PFSK-1 (cell line): Measurements from ENCODE around the gene IZUMO2. TPM values are rescaled to one million over a fixed set of nuclear protein-coding genes. Genes with fewer than 3 reads are reported as not detected.

Experiments
- FOXP2 ChIP-seq: optimal IDR thresholded peaks from 2 replicates; pipeline ENCODE3; 2011; ENCODE audit warnings: borderline replicate concordance, control low read depth, inconsistent platforms; ENCODE audit not compliant: insufficient read depth; ENCODE audit errors: extremely low read length, extremely low read depth
- POLR2AphosphoS5 ChIP-seq: IDR thresholded peaks from 2 replicates; pipeline ENCODE4 v1.6.1; 2012; ENCODE audit warnings: low read depth, mild to moderate bottlenecking, control low read depth, low read length, moderate library complexity
- SIN3A ChIP-seq: IDR thresholded peaks from 2 replicates; pipeline ENCODE4 v1.6.1; 2012; ENCODE audit warnings: mild to moderate bottlenecking, low read length, moderate library complexity, borderline replicate concordance; ENCODE audit not compliant: insufficient read depth
- TAF1 ChIP-seq: IDR thresholded peaks from 2 replicates; pipeline ENCODE4 v1.6.1; 2012; ENCODE audit warnings: low read length, control low read depth, borderline replicate concordance; ENCODE audit not compliant: insufficient read depth
- polyA plus RNA-seq: library from polyadenylated mRNA; unstranded; fragments of >200 nt; gene quantifications from one replicate; pipeline ENCODE4 v1.2.1, GENCODE V29; 2012; ENCODE audit warnings: low read depth, missing spikeins; ENCODE audit not compliant: insufficient read length
- TF ChIP-seq, protein P1 (sequence below), 2 experiments: IDR thresholded peaks; 2 replicates each; pipeline versions ENCODE4 v1.6.1 to v1.8.0; 2011 to 2012; ENCODE audit warnings: low read depth in 2 of 2, low read length in 2 of 2, control low read depth in 1 of 2, inconsistent platforms in 1 of 2, mild to moderate bottlenecking in 1 of 2, moderate library complexity in 1 of 2; ENCODE audit not compliant: insufficient read depth in 1 of 2

IZUMO2 gene
- polyA plus RNA-seq: not detected

DNA sequence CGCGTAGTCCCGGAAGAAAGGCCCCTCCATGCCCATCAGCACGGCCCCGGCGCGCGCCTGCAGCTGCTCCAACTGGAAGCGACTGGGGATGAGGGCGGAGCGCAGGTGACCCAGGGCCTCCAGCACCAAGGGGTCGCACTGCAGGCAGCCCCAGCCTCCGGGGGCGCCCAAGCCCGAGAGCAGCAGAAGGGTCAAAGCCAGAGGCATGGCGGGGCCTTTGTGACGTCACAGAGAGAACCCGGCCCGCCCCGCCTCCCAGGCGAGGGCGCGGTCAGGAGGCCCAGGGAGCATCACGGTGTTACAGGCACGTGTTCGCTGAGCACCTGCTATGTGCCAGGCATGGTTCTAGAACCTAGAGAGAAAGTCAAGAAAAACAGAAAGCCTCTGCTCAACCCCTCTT lies at the start of gene IZUMO2:
Gene IZUMO2, minus strand, starts transcription at position 294 of the 400 bp plus-strand sequence. Its CDS starts 87 bp downstream, at position 207.
- TF ChIP-seq TAF1 (no peak), SIN3A (no peak), FOXP2 (no peak), POLR2AphosphoS5 (no peak)
- TF ChIP-seq, protein P1, sequence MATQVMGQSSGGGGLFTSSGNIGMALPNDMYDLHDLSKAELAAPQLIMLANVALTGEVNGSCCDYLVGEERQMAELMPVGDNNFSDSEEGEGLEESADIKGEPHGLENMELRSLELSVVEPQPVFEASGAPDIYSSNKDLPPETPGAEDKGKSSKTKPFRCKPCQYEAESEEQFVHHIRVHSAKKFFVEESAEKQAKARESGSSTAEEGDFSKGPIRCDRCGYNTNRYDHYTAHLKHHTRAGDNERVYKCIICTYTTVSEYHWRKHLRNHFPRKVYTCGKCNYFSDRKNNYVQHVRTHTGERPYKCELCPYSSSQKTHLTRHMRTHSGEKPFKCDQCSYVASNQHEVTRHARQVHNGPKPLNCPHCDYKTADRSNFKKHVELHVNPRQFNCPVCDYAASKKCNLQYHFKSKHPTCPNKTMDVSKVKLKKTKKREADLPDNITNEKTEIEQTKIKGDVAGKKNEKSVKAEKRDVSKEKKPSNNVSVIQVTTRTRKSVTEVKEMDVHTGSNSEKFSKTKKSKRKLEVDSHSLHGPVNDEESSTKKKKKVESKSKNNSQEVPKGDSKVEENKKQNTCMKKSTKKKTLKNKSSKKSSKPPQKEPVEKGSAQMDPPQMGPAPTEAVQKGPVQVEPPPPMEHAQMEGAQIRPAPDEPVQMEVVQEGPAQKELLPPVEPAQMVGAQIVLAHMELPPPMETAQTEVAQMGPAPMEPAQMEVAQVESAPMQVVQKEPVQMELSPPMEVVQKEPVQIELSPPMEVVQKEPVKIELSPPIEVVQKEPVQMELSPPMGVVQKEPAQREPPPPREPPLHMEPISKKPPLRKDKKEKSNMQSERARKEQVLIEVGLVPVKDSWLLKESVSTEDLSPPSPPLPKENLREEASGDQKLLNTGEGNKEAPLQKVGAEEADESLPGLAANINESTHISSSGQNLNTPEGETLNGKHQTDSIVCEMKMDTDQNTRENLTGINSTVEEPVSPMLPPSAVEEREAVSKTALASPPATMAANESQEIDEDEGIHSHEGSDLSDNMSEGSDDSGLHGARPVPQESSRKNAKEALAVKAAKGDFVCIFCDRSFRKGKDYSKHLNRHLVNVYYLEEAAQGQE (IDR thresholded peaks at IDR 0.05; ENCODE audit: insufficient read depth in 1 of 2, low read depth in 2 of 2, low read length in 2 of 2): no peak

DNA sequence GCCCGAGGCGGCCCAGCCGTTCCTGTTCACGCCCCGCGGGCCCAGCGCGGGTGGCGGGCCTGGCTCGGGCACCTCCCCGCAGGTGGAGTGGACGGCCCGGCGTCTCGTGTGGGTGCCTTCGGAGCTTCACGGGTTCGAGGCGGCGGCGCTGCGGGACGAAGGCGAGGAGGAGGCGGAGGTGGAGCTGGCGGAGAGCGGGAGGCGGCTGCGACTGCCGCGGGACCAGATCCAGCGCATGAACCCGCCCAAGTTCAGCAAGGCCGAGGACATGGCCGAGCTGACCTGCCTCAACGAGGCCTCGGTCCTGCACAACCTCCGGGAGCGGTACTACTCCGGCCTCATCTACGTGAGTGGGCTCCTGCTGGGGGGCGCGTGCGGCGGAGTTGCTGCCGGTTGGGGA lies 47.3 kb upstream of the IZUMO2 start:
- TF ChIP-seq POLR2AphosphoS5 (no peak), FOXP2 (no peak), TAF1 (no peak), SIN3A (no peak)
- TF ChIP-seq, protein P1 (IDR thresholded peaks at IDR 0.05; ENCODE audit: insufficient read depth in 1 of 2, low read depth in 2 of 2, low read length in 2 of 2): no peak

DNA sequence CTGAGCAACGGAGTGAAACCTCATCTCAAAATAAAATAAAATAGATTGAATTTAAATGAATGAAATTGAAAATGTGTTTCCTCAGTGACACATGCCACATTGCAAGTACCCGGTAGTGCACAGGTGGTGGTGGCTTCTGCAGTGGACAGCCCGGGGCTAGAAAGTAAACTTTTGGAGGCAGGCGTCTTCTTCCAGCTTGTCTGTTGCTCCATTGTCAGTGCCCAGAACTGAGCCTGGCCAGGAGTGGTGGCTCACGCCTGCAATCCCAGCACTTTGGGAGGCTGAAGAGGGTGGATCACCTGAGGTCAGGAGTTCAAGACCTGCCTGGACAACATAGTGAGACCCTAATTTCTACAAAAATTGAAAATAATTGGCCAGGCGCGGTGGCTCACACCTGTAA lies 46.0 kb upstream of the IZUMO2 start:
- TF ChIP-seq SIN3A: no peak
- TF ChIP-seq TAF1: no peak
- TF ChIP-seq, protein P1 (IDR thresholded peaks at IDR 0.05; ENCODE audit: insufficient read depth in 1 of 2, low read depth in 2 of 2, low read length in 2 of 2): no peak
- TF ChIP-seq POLR2AphosphoS5: no peak
- no peak for TF ChIP-seq FOXP2

DNA sequence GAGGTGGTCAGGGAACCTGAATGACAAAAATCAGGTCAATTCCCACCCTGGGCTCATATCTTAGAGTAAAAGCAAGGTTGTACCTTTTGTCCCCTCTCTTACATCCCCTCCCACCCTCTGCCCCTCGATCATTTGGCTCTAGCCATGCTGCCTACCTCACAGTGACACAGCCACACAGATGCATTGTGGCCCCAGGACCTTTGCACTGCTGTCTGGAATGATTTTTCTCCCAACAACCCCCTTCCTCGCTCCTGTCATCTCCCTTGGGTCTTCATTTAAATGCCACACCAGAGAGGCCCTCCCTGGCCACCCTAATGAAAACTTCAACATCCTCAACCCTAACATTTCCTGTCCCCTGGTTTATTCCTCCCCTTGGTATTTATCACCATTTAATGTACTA lies 44.6 kb upstream of the IZUMO2 start:
- TF ChIP-seq, protein P1 (IDR thresholded peaks at IDR 0.05; ENCODE audit: insufficient read depth in 1 of 2, low read depth in 2 of 2, low read length in 2 of 2): no peak
- no peak for TF ChIP-seq TAF1
- TF ChIP-seq SIN3A: no peak
- TF ChIP-seq POLR2AphosphoS5: no peak
- no peak for TF ChIP-seq FOXP2

DNA sequence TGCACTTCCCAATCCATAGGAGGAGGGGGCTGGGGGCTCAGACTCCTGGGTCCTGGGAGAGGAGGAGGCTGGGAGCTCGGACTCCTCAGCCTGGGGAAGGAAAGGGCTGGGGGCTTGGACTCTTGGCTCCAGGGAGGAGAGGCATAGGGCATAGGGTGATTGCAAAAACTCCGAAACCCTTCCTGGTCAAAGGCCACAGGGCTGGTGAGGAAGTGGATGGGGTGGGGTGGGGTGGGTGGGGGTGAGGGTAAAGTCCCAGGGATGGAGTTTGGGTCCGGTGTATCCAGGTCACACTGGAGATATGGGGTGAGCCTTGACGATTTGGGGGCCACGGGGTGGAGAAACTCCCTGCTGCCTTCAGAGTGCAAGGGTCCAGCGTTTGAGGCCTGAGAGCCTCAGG lies 43.1 kb upstream of the IZUMO2 start:
- TF ChIP-seq POLR2AphosphoS5 (no peak), SIN3A (no peak), TAF1 (no peak), FOXP2 (no peak)
- TF ChIP-seq, protein P1 (IDR thresholded peaks at IDR 0.05; ENCODE audit: insufficient read depth in 1 of 2, low read depth in 2 of 2, low read length in 2 of 2): no peak
